ENCODE measurements around the gene CELF2.
"Not testable (repeated sequence)": the region's sequence is repeated elsewhere in the genome, so short reads cannot be mapped to it uniquely, and the experiment has no call there.

Gene CELF2

DNA sequence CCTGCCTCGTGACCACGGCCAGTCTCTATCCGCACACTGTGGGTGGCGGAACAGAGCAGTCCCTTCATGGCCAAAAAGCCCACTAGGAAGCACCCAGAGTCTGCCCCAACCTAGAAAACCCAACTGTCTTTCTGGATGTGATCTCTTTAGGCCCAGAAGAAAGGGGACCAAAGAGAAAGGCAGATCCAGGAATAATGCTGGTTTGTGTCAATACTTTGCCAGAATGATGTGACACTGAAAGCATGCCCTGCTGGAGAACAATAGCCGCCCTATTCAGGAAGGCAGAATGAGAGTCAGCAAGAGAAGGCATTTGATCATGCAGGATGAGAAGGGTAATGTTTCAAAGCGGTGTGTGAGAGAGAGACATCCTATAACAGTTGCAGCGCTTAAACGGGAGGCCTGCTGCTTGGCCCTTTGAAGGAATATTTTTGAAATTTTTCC, 319.1 kb downstream of the CELF2 start:
- DNase-seq (ENCODE audit: insufficient read length, low spot score) (no peak), FAIRE-seq (no peak)

GRCh38 chr10:11337516-11337915, 319.8 kb downstream of the CELF2 start:
- FAIRE-seq (no peak), DNase-seq (ENCODE audit: insufficient read length, low spot score) (no peak)

GRCh38 chr10:11338160-11338844, 320.6 kb downstream of the CELF2 start:
- no peak for DNase-seq (ENCODE audit: insufficient read length, low spot score)
- FAIRE-seq = no peak

DNA sequence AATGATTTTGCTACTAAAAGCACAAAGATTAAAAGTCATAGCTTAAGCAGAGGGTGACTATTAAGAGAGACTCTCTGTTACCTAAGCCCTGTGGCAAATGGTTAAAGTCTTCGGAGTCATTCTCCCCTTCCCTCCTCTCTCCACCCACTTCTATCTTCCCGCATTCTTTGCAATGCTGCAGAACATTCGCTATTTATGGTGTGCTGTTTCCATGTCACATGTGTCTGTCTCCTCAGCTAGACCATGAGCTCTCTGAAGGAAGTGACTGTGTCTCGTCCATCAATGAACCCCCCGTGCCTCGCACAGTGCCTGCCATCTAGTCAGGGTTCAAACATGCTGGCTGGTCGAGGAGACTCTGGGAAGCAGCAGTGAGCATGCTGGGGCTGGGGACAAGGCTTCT, 321.3 kb downstream of the CELF2 start:
- FAIRE-seq = no peak

DNA sequence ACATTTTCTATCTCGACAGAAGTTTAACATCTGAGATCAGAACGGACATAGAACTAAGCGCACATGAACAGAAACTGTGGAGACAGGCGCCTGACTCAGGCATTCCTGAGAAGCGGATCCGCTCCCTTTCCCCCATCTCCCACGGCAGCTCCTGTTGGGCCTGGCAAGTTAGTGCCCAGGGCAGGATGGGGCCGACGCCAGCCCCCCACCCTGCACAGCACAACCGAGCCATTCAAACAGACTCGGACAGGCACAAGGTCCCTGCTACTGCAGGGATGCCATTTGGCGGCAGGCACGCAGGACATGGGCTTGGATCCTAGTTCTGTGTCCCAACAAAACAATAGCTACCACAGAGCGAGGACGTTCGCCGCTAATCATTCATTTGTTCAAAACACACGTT, 322.0 kb downstream of the CELF2 start:
- FAIRE-seq (no peak), DNase-seq (ENCODE audit: insufficient read length, low spot score) (no peak)

More for the DNA sequence above, 321.3 kb downstream of the CELF2 start:
- DNase-seq (ENCODE audit: insufficient read length, low spot score) = no peak

DNA sequence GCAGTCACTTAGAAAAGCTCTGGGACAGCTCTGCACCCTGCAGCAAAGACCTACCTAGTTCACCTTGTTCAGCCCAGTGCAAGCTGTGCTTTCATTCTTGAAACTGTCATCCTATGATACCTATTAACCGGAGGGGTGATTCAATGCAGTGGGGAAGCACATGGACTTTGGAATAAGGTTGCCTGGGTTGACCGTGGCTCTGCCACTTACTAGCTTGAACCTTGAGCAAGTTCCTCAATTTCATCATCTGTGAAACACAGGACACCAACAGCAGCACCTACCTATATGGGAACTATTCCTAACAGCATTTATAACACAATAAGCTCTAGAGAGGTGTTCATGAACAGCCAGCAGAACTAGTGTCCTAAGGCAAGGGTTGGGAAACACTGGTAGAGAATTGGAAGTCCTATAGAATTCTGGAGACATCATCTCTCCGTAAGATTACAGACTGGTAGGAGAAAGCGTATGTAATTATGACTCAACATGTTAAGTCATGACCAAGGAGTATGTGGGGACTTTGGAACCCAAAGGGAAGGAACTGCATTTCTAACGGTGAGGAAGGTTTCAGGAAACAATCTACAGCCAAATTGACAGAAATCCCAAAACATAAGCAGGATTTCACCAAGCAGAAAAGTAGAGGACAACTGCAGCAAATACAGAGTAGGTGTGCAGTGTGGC, 323.8 kb downstream of the CELF2 start:
- FAIRE-seq = no peak
- DNase-seq (ENCODE audit: insufficient read length, low spot score) = no peak

GRCh38 chr10:11344081-11344480, 326.4 kb downstream of the CELF2 start:
- no peak for DNase-seq (ENCODE audit: insufficient read length, low spot score)
- FAIRE-seq = no peak

- DNase-seq (ENCODE audit: insufficient read length, low spot score) = no peak
- no peak for FAIRE-seq
Measured at GRCh38 chr10:11344550-11344949, 326.9 kb downstream of the CELF2 start.

- DNase-seq (ENCODE audit: insufficient read length, low spot score) (no peak), FAIRE-seq (no peak)
Measured at GRCh38 chr10:11345224-11346054, 327.8 kb downstream of the CELF2 start.

- not testable (repeated sequence) for DNase-seq (ENCODE audit: insufficient read length, low spot score); FAIRE-seq
Measured at GRCh38 chr10:11347580-11347979, 329.9 kb downstream of the CELF2 start.

GRCh38 chr10:11351801-11352200, 334.1 kb downstream of the CELF2 start:
- DNase-seq (ENCODE audit: insufficient read length, low spot score) (no peak), FAIRE-seq (no peak)

- DNase-seq (ENCODE audit: insufficient read length, low spot score) (no peak), FAIRE-seq (no peak)
Measured at GRCh38 chr10:11353006-11353896, 335.6 kb downstream of the CELF2 start.

GRCh38 chr10:11354823-11355222, 337.2 kb downstream of the CELF2 start:
- DNase-seq (ENCODE audit: insufficient read length, low spot score) (no peak), FAIRE-seq (no peak)

DNA sequence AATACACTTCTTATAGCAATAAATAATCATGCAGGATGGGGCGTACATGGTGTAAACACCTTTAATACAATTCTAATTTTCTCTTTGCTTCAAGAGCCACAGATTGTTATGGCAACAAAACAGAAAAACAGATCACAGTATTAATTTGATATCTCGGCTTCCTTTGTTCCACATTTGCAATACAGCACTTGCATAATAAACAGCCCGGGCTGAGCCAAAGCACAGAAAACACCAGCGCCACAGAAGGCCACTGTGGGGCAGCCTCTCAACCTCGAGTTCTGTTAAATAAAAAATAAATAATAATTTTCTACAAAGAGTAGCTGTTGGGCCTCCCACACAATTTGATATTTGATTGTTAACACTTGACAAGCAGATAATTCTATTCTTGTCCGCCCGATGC, 337.9 kb downstream of the CELF2 start:
- no peak for DNase-seq (ENCODE audit: insufficient read length, low spot score)
- FAIRE-seq = no peak

GRCh38 chr10:11357439-11357838, 339.8 kb downstream of the CELF2 start:
- DNase-seq (ENCODE audit: insufficient read length, low spot score) = no peak
- FAIRE-seq = no peak

DNA sequence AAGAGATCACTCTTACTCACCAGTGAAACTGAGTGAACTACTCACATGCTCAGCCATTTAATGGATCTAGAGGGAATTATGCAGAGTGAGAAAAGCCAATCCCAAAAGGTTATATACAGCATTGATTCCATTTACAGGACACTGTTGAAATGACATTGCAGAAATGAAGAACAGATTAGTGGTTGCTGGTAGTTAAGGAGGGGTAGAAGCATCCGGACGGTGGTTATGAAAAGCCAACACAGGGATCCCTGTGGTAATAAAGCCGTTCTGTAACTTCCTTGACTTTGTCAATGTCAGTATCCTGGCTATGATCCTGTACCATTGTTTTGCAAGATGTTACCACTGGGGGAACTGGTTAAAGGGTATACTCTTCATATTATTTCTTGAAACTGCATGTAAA, 340.3 kb downstream of the CELF2 start:
- no peak for FAIRE-seq
- DNase-seq (ENCODE audit: insufficient read length, low spot score) = no peak

DNA sequence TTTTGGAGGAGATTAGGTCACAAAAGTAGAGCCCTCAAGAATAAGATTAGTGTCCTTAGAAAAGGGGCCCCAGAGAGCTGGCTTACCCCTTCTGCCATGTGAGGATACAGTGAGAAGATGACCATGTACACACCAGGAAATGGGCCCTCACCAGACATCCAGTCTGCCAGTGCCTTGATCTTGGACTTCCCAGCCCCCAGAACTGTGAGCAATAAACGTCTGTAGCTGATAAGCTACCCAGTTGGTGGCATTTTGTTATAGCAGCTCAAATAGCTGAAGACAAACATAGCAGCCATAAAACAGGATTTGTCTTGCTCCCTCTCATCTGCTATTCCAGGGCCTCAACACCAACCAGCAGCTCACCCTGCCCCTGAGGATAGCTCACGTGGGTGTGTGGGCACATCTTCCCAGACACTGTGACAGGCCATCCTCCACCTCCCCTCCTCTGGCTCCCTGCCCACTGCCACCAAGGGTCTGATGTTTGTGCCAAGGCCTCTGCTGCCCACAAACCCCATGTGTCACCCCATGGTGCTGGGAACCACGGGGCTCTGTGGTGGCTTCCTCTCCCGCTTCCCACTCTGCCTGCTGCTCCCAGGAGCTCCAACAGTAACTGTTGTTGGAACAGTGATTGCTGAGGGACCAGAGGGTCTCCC, 341.4 kb downstream of the CELF2 start:
- DNase-seq (ENCODE audit: insufficient read length, low spot score) (no peak), FAIRE-seq (no peak)

GRCh38 chr10:11359869-11360268, 342.2 kb downstream of the CELF2 start:
- no peak for DNase-seq (ENCODE audit: insufficient read length, low spot score)
- FAIRE-seq = no peak

- DNase-seq (ENCODE audit: insufficient read length, low spot score) = no peak
- no peak for FAIRE-seq
Measured at GRCh38 chr10:11363497-11363896, 345.8 kb downstream of the CELF2 start.

DNA sequence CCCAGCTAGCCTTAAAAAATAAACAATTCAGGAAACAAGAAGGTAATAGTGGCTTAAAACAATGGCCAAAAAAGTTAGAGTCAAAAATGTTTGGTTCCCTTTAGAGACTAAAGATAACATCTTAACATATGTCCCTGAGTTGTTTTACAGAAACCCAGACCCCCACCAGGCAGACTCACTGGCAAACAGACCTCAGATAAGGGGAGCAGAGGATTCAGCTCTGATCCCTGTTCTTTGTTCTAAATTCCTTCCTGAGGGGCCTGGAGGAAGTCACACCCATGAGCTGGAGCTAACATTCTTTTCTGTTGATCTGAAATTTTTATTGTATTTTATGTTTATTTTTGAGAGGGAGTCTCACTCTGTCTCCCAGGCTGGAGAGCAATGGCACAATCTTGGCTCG, 346.6 kb downstream of the CELF2 start:
- FAIRE-seq = no peak
- no peak for DNase-seq (ENCODE audit: insufficient read length, low spot score)

All from GM19239 (cell line).